Thoracic aorta (tissue), 2 donors: ENCODE data around the gene SATB2. TPM values are rescaled to one million over a fixed set of nuclear protein-coding genes. Genes with fewer than 3 reads are reported as not detected.

Experiments
- ATAC-seq: fragments of 150-250 bp; one replicate; pipeline ENCODE4 v1.8.0; 2017; ENCODE audit warnings: low read depth; ENCODE audit not compliant: insufficient number of reproducible peaks, low FRiP score
- DNase-seq: peaks from one replicate; pipeline ENCODE4 v3.0.0-alpha.2; 2020; ENCODE audit warnings: low spot score
- H3K27ac ChIP-seq, 2 donors: fragments of 200-600 bp; sonication (generic); 1 replicate in 1 of 2; 2 replicates in 1 of 2; pipeline ENCODE4 v1.5.1; 2016; ENCODE audit warnings: mild to moderate bottlenecking in 2 of 2, moderate library complexity in 2 of 2
- H3K27me3 ChIP-seq: fragments of 200-600 bp; sonication (generic); replicated peaks from 2 replicates; pipeline ENCODE4 v1.6.0; 2016; ENCODE audit warnings: mild to moderate bottlenecking; ENCODE audit not compliant: insufficient read depth
- H3K36me3 ChIP-seq: fragments of 200-600 bp; sonication (generic); one replicate; pipeline ENCODE4 v1.5.1; 2016
- H3K4me1 ChIP-seq, 2 donors: fragments of 200-600 bp; sonication (generic); 1 replicate in 1 of 2; 2 replicates in 1 of 2; pipeline versions ENCODE4 v1.5.1 to v1.6.0; 2016; ENCODE audit warnings: low read depth in 2 of 2, mild to moderate bottlenecking in 1 of 2; ENCODE audit not compliant: control insufficient read depth in 1 of 2
- H3K4me3 ChIP-seq: fragments of 200-600 bp; sonication (generic); 2 replicates; pipeline ENCODE4 v1.5.1; 2016; ENCODE audit warnings: mild to moderate bottlenecking
- H3K9me3 ChIP-seq: fragments of 200-600 bp; sonication (generic); 2 replicates; pipeline ENCODE4 v1.5.1; 2016
- CTCF ChIP-seq: fragments of 200-600 bp; sonication (generic); IDR thresholded peaks from one replicate; pipeline ENCODE4 v1.5.1; 2019; ENCODE audit warnings: antibody characterized with exemption
- total RNA-seq, 2 donors: library from RNA; depleted of rRNA; stranded (reverse); fragments of >200 nt; gene quantifications; one replicate each; pipeline versions ENCODE4 v1.1.0 to v1.2.3, GENCODE V29; 2016

SATB2 gene
- total RNA-seq, 2 donors from 2014 or later = 4.5 to 5.5 TPM

DNA sequence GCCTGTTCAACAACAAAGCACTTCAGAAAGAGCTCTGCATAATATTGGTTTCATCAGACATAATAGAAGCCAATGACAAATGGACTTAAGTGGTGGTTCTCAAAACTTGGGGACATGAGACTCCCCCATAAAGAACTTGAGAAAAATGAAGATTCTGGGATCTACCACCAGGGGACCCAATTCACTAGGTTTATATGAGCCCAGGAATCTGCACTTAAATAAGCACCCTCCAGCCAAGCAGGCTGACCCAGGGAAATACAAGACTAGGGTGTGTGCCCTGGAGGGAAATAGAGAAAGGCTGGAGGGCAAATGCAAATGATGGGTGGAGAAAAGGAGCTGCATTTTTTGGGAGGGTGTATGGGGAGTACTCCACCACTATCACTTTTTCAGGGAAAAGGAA lies 52.5 kb downstream of the SATB2 start:
- no peaks in the 10 kb centered on the region for H3K36me3 ChIP-seq
- no peak overlapping the region for H3K4me3 ChIP-seq
- H3K4me1 ChIP-seq = no peaks in the 10 kb centered on the region
- DNase-seq = no peak
- no peaks in the 10 kb centered on the region for H3K27me3 ChIP-seq
- TF ChIP-seq CTCF = no peak
- H3K27ac ChIP-seq = no peak overlapping the region
- ATAC-seq = no peak
- no peaks in the 10 kb centered on the region for H3K9me3 ChIP-seq

- no peaks in the 10 kb centered on the region for H3K4me1 ChIP-seq
- no peaks in the 10 kb centered on the region for H3K9me3 ChIP-seq
- H3K36me3 ChIP-seq = no peaks in the 10 kb centered on the region
- TF ChIP-seq CTCF = no peak
- no peaks in the 10 kb centered on the region for H3K27me3 ChIP-seq
- ATAC-seq (no peak), DNase-seq (no peak)
- H3K4me3 ChIP-seq = no peak overlapping the region
- no peak overlapping the region for H3K27ac ChIP-seq
Observed at GRCh38 chr2:199404841-199405240, 52.9 kb downstream of the SATB2 start.

DNA sequence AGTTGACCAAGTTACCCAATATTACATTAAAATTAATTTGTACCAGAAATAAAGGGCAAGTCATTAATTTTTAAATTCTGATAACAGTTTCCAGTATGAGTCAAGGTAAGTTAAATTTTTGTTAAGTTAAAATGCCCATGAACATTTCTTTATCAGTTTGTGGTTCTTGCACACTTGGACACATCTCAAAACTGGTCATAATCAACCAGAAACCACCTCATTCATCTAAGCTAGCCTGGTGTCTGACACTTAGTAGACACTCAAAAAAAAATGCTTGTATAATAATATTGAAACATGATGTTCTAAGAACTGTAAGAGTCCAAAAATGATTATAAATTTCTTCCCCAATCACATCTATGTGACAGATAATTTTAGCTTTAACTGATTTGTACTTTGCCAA lies 62.4 kb downstream of the SATB2 start:
- Histone ChIP-seq H3K36me3 (no peaks in the 10 kb centered on the region), H3K4me1 (no peaks in the 10 kb centered on the region), H3K4me3 (no peak overlapping the region), H3K27ac (no peak overlapping the region), H3K27me3 (no peaks in the 10 kb centered on the region), H3K9me3 (no peaks in the 10 kb centered on the region)
- ATAC-seq (no peak), DNase-seq (no peak)
- no peak for TF ChIP-seq CTCF

DNA sequence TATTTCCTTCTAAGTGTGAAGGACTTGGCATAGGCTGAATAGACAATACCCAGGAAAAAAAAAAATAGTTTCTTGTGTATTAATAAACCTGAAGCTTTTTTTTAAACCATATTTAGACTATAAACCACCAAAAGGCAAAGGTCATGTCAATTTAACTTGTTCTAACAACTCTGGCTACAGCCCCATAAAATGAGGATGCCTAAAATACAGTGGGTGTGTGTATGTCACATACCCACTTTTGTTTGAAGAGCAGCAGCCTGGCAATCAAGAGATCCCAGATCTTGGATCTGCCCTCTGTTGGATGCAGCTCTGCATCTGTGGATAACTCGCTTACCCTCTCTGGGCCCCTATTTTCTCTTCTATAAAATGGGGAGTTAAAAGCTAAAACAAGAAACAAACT lies 65.4 kb downstream of the SATB2 start:
- Histone ChIP-seq H3K36me3 (no peaks in the 10 kb centered on the region), H3K4me1 (no peaks in the 10 kb centered on the region), H3K27ac (no peak overlapping the region), H3K4me3 (no peak overlapping the region), H3K9me3 (no peaks in the 10 kb centered on the region), H3K27me3 (no peaks in the 10 kb centered on the region)
- no peak for TF ChIP-seq CTCF
- DNase-seq = no peak
- no peak for ATAC-seq

- no peak overlapping the region for H3K4me3 ChIP-seq
- no peaks in the 10 kb centered on the region for H3K36me3 ChIP-seq
- ATAC-seq = no peak
- H3K9me3 ChIP-seq = no peaks in the 10 kb centered on the region
- DNase-seq = no peak
- no peak overlapping the region for H3K27ac ChIP-seq
- TF ChIP-seq CTCF = no peak
- H3K4me1 ChIP-seq = no peaks in the 10 kb centered on the region
- H3K27me3 ChIP-seq = no peaks in the 10 kb centered on the region
Observed at GRCh38 chr2:199388728-199389268, 68.9 kb downstream of the SATB2 start.
